K562 (cell line): ENCODE measurements around the gene SLC7A4. TPM values are rescaled to one million over a fixed set of nuclear protein-coding genes. Genes with fewer than 3 reads are reported as not detected.

Source experiments
- ATAC-seq: fragments of 200-7000 bp; cut with Tn5 transposase; 3 replicates; pipeline ENCODE4 v1.9.1; 2020; ENCODE audit warnings: moderate library complexity
- BruUV-seq: library from RNA; stranded (reverse); fragments of 400-500 nt; replicated peaks from 2 replicates; lab custom pipeline; 2021; lab: Mats Ljungman, UMichigan
- CTCF ChIA-PET: fragments of 300-600 bp; formaldehyde crosslinking; extraction: SDS; loops from one replicate; lab custom pipeline; 2021; ENCODE audit warnings: low intra/inter-chr PET ratio; lab: Yijun Ruan, JAX
- POLR2A ChIA-PET: fragments of 300-600, 350-650 bp; sonication (Branson Sonifier 250); formaldehyde crosslinking; extraction: SDS; loops from one replicate; lab custom pipeline; 2021; ENCODE audit warnings: antibody characterized with exemption, inconsistent platforms; lab: Yijun Ruan, JAX
- DNase-seq, 4 experiments: peaks; one replicate each; pipeline versions ENCODE4 v3.0.0 to v3.0.0-alpha.2; 2011 to 2018; ENCODE audit warnings: low spot score in 3 of 4, mixed read lengths in 3 of 4; ENCODE audit errors: extremely low read depth in 1 of 4
- FAIRE-seq: peaks from 2 replicates; lab custom pipeline; 2011; peaks lifted over from hg19 to GRCh38; lab: Jason Lieb, UNC
- H2AFZ ChIP-seq: 2 replicates; pipeline ENCODE4 v1.6.0; 2011; ENCODE audit warnings: low read depth, low read length, control low read depth, inconsistent platforms
- H3K27ac ChIP-seq: fragments of 200-600 bp; 3 replicates; pipeline ENCODE4 v1.8.0; 2011; ENCODE audit warnings: low read depth, mild to moderate bottlenecking, control low read depth, inconsistent platforms, low read length, moderate library complexity, mixed read lengths; ENCODE audit errors: extremely low read depth
- H3K27me3 ChIP-seq, 2 experiments: fragments of 300-600 bp in 1 of 2; 2 replicates in 1 of 2; 3 replicates in 1 of 2; pipeline versions ENCODE4 v1.6.0 to v1.8.0; 2011; ENCODE audit warnings: inconsistent platforms in 2 of 2, low read length in 2 of 2, mild to moderate bottlenecking in 1 of 2, mixed read lengths in 1 of 2, moderate library complexity in 1 of 2; ENCODE audit not compliant: control insufficient read depth in 2 of 2, insufficient read depth in 2 of 2
- H3K36me3 ChIP-seq: fragments of 300-600 bp; 3 replicates; pipeline ENCODE4 v1.8.0; 2011; ENCODE audit warnings: mild to moderate bottlenecking, low read length, inconsistent platforms; ENCODE audit not compliant: control insufficient read depth, insufficient read depth
- H3K4me1 ChIP-seq, 2 experiments: fragments of 200-600 bp in 1 of 2; replicated peaks in 1 of 2; 2 replicates in 1 of 2; 3 replicates in 1 of 2; pipeline versions ENCODE4 v1.5.1 to v1.8.0; 2011; ENCODE audit warnings: inconsistent platforms in 2 of 2, low read length in 2 of 2, mild to moderate bottlenecking in 1 of 2, mixed read lengths in 1 of 2, moderate library complexity in 1 of 2; ENCODE audit not compliant: control insufficient read depth in 2 of 2, insufficient read depth in 2 of 2
- H3K4me2 ChIP-seq: 2 replicates; pipeline ENCODE4 v1.6.1; 2011; ENCODE audit warnings: low read length, control low read depth, inconsistent platforms, mixed read lengths; ENCODE audit not compliant: insufficient read depth
- H3K4me3 ChIP-seq: fragments of 200-600 bp; sonication (generic), shearing (Covaris generic); 2 replicates; pipeline ENCODE4 v1.5.1; 2016; ENCODE audit warnings: control low read depth, inconsistent platforms
- H3K79me2 ChIP-seq: fragments of 200-600 bp; 3 replicates; pipeline ENCODE4 v1.8.0; 2011; ENCODE audit warnings: low read length, inconsistent platforms; ENCODE audit not compliant: control insufficient read depth, insufficient read depth
- H3K9ac ChIP-seq, 2 experiments: 2 replicates each; pipeline versions ENCODE4 v1.6.0 to v1.6.1; 2011; ENCODE audit warnings: low read depth in 2 of 2, low read length in 2 of 2, control low read depth in 1 of 2, inconsistent platforms in 1 of 2, mild to moderate bottlenecking in 1 of 2, mixed read lengths in 1 of 2; ENCODE audit not compliant: insufficient read depth in 1 of 2
- H3K9me1 ChIP-seq: one replicate; pipeline ENCODE4 v1.6.0; 2011; ENCODE audit warnings: inconsistent platforms, mild to moderate bottlenecking, low read length, moderate library complexity; ENCODE audit not compliant: control insufficient read depth, insufficient read depth
- H3K9me3 ChIP-seq: replicated peaks from 2 replicates; pipeline ENCODE4 v1.5.1; 2011; ENCODE audit warnings: low read depth, low read length, inconsistent platforms; ENCODE audit not compliant: control insufficient read depth, insufficient read depth
- H4K20me1 ChIP-seq: replicated peaks from 2 replicates; pipeline ENCODE4 v1.6.1; 2011; ENCODE audit warnings: low read length, inconsistent platforms, mixed read lengths; ENCODE audit not compliant: control insufficient read depth, insufficient read depth
- ATF1 ChIP-seq, 2 experiments: fragments of 450-650 bp in 1 of 2; IDR thresholded peaks; 2 replicates each; pipeline ENCODE4 v1.6.1; 2016; ENCODE audit warnings: missing compliant biosample characterization in 1 of 2, missing genetic modification characterization in 1 of 2
- CAMTA2 ChIP-seq: fragments of 250-450 bp; sonication (Bioruptor Pico); conservative IDR thresholded peaks from 2 replicates; pipeline ENCODE4 v1.5.1; 2022
- CHD1 ChIP-seq: fragments of 200-600 bp; sonication (generic); IDR thresholded peaks from one replicate; pipeline ENCODE4 v1.6.1; 2012; ENCODE audit warnings: mild to moderate bottlenecking, moderate library complexity, low read length, inconsistent platforms
- MEF2D ChIP-seq: conservative IDR thresholded peaks from 2 replicates; pipeline ENCODE4 v1.6.1; 2016; ENCODE audit warnings: low read depth, missing genetic modification characterization, missing compliant biosample characterization
- RAD51 ChIP-seq: fragments of 450-650 bp; IDR thresholded peaks from 2 replicates; pipeline ENCODE4 v1.7.1; 2016; ENCODE audit warnings: low read depth, mild to moderate bottlenecking, borderline replicate concordance
- SAFB ChIP-seq: fragments of 200-400 bp; formaldehyde crosslinking; IDR thresholded peaks from 2 replicates; pipeline ENCODE4 v1.6.1; 2017; ENCODE audit warnings: low read depth, low read length, borderline replicate concordance
- SETDB1 ChIP-seq: IDR thresholded peaks from one replicate; pipeline ENCODE4 v1.6.1; 2012; ENCODE audit warnings: low read length, control low read depth, inconsistent platforms
- SMAD1 ChIP-seq: fragments of 150-350 bp; IDR thresholded peaks from 2 replicates; pipeline ENCODE4 v1.6.1; 2014; ENCODE audit warnings: low read length, low read depth; ENCODE audit not compliant: partially characterized antibody
- TAF7 ChIP-seq: fragments of 450-650 bp; IDR thresholded peaks from 2 replicates; pipeline ENCODE4 v1.6.1; 2016; ENCODE audit warnings: missing genetic modification characterization, missing compliant biosample characterization
- ZNF12 ChIP-seq: sonication (generic); formaldehyde crosslinking; IDR thresholded peaks from 2 replicates; pipeline ENCODE4 v1.4.0; 2020; ENCODE audit warnings: mild to moderate bottlenecking, missing genetic modification reagents
- ZNF121 ChIP-seq: sonication (generic); formaldehyde crosslinking; conservative IDR thresholded peaks from 2 replicates; pipeline ENCODE4 v1.8.0; 2022; ENCODE audit warnings: missing genetic modification reagents
- ZNF212 ChIP-seq: fragments of 450-650 bp; formaldehyde crosslinking; IDR thresholded peaks from 2 replicates; pipeline ENCODE4 v1.4.0; 2020; ENCODE audit warnings: mild to moderate bottlenecking
- WGBS: fragments of 100-300 bp; shearing (Covaris generic); methylation state at CpG from one replicate; pipeline ENCODE4 v1.1.6; 2016; ENCODE audit warnings: low coverage, mixed read lengths; ENCODE audit not compliant: insufficient coverage; ENCODE audit errors: missing lambda C conversion rate; 5-methylcytosine and 5-hydroxymethylcytosine counted together
- in situ Hi-C: fragments of 300-500 bp; cut with MboI; formaldehyde crosslinking; loops from 4 replicates; pipeline ENCODE4 v1.15.0; 2018; ENCODE audit warnings: inconsistent platforms, mixed read lengths
- intact Hi-C: fragments of 100-400 bp; cut with micrococcal nuclease; formaldehyde crosslinking; loops from 2 replicates; pipeline ENCODE4 v1.14.2; 2022
- polyA plus RNA-seq, 8 experiments: library from polyadenylated mRNA; depleted of rRNA in 4 of 8; stranded (reverse) in 5 of 8; unstranded in 3 of 8; fragments of >200 nt; fragmentation: Nextera tagmentation in 2 of 8; fragmentation: Illumina TruSeq in 1 of 8; extraction: Ambion mirVana in 2 of 8; extraction: Trizol in 1 of 8; gene quantifications; 2 replicates each; pipeline versions ENCODE4 v1.2.1 to v1.2.3, GENCODE V29; 2011 to 2014; ENCODE audit warnings: inconsistent platforms in 1 of 8, missing spikeins in 1 of 8
- total RNA-seq, 7 experiments: library from RNA; depleted of rRNA in 6 of 7; stranded (reverse); fragments of >200 nt in 6 of 7; fragmentation: Illumina TruSeq in 2 of 7; extraction: Trizol in 2 of 7; gene quantifications; 2 replicates each; pipeline versions ENCODE4 v1.2.1 to v1.2.3, GENCODE V29; 2011 to 2021; ENCODE audit warnings: low replicate concordance in 1 of 7
- TF ChIP-seq, protein P1 (sequence below): conservative IDR thresholded peaks from 2 replicates; pipeline ENCODE4 v1.6.1; 2011; ENCODE audit warnings: low read depth, mild to moderate bottlenecking, low read length; ENCODE audit not compliant: control insufficient read depth

Gene SLC7A4
- total and polyA plus RNA-seq, 9 of the 15 experiments (the other 6 are each of a cell fraction or from before 2014, with no cell fraction given): not detected

DNA sequence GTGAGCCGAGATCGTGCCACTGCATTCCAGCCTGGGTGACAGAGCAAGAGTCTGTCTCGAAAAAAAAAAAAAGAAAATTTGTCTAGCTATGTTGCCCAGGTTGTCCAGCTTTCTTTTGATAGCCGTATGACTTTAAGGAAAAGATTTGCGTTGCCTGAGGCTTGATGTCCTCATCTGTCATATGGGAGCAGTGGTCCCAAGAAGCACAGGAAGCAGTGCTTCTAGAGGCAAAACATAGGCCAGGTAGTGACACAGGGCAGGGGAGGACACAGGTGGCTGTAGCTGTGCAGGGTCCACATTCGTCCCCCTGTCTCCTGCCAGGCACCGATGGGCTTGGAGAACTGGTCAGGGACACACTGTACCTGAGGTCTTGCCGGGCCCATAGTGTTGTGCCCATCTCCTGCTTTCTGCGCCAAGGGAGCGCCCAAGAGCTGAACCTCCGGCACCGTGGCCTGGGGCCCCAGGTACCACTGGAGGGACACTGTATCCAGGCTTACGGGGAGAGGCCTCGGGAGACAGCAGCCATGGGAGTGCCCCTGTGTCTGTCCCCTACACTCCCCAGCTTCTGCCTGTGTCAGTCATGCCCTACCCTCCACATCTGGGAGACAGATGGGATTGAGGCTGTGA is 14.8 kb upstream of the SLC7A4 start:
- BruUV-seq: no TSS peak
- TF ChIP-seq ZNF121: 0 out of 2 replicates have a peak, but pooled peaks have one; percentile 23
- TF ChIP-seq SMAD1: peak; percentile 34
- TF ChIP-seq SETDB1: peak; percentile 69
- peak; percentile 41 for TF ChIP-seq CHD1
- no peak for TF ChIP-seq SAFB
- no peak for TF ChIP-seq CAMTA2 (CRISPR knock-in tag)
- TF ChIP-seq TAF7 (tag): 0 out of 2 replicates have a peak, but pooled peaks have one; percentile 7
- TF ChIP-seq, protein P1, sequence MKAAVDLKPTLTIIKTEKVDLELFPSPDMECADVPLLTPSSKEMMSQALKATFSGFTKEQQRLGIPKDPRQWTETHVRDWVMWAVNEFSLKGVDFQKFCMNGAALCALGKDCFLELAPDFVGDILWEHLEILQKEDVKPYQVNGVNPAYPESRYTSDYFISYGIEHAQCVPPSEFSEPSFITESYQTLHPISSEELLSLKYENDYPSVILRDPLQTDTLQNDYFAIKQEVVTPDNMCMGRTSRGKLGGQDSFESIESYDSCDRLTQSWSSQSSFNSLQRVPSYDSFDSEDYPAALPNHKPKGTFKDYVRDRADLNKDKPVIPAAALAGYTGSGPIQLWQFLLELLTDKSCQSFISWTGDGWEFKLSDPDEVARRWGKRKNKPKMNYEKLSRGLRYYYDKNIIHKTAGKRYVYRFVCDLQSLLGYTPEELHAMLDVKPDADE: peak; percentile 15; the same call in 1 of the 2 replicates
- no peak for TF ChIP-seq ZNF212 (CRISPR knock-in tag)
- 0 out of 2 replicates have a peak, but pooled peaks have one; percentile 26 for TF ChIP-seq ATF1 (CRISPR knock-in tag; IDR thresholded peaks at IDR 0.05)
- TF ChIP-seq ATF1 (tag; IDR thresholded peaks at IDR 0.05): no peak
- no peak for TF ChIP-seq RAD51
- TF ChIP-seq ZNF12 (CRISPR knock-in tag): no peak
- TF ChIP-seq MEF2D: no peak
- TF ChIP-seq, all 486 proteins: peak for 7
- WGBS: 15% methylated on average over 14 of the region's 14 CpGs
- peaks cover 22 to 33% of the 10 kb centered on the region in 2 experiments for H3K4me1 ChIP-seq
- H3K36me3 ChIP-seq: no peaks in the 10 kb centered on the region
- DNase-seq: no peak
- no peaks in the 10 kb centered on the region for H3K9me1 ChIP-seq
- no peak overlapping the region for H3K27ac ChIP-seq
- no peak overlapping the region for H2AFZ ChIP-seq
- peak overlapping the region in 1 of 2 experiments; percentile 10; a peak in 1 of 4 replicates for H3K9ac ChIP-seq
- H3K79me2 ChIP-seq: no peaks in the 10 kb centered on the region
- H3K9me3 ChIP-seq: no peaks in the 10 kb centered on the region
- no peak for FAIRE-seq
- H3K4me2 ChIP-seq: no peak overlapping the region
- intact Hi-C loops: loop anchor here (5.0 kb wide), 2 partner anchors 35 to 85 kb away; no protein-coding TSS in a partner anchor
- H3K27me3 ChIP-seq: peaks cover 27 to 72% of the 10 kb centered on the region in 2 experiments; a peak in 4 of 5 replicates
- ChIA-PET CTCF (no interaction called here), POLR2A (interaction anchor here (0.6 to 12.9 kb wide), 13 partner anchors 8 to 304 kb away, joined by 3 to 120 read pairs (median 5); partner anchors contain the start of genes SLC7A4 and THAP7)
- in situ Hi-C loops: no loop called here
- H4K20me1 ChIP-seq: peaks cover 20% of the 10 kb centered on the region
- no peak for ATAC-seq
- no peak overlapping the region for H3K4me3 ChIP-seq
